Measurements from ENCODE around the gene SLC38A10.

The SLC38A10 gene

GRCh38 chr17:81210868-81211267 is 84.2 kb downstream of the SLC38A10 start:
- no peak for DNase-seq (ENCODE audit: low read depth in 1 of 2, low spot score in 1 of 2)

- no peak for DNase-seq (ENCODE audit: low read depth in 1 of 2, low spot score in 1 of 2)
Measured at GRCh38 chr17:81210466-81210865, 84.6 kb downstream of the SLC38A10 start.

GRCh38 chr17:81209141-81209540 is 86.0 kb downstream of the SLC38A10 start:
- DNase-seq (ENCODE audit: low read depth in 1 of 2, low spot score in 1 of 2) = no peak

- DNase-seq (ENCODE audit: low read depth in 1 of 2, low spot score in 1 of 2) = no peak
Measured at GRCh38 chr17:81208651-81209050, 86.5 kb downstream of the SLC38A10 start.

- DNase-seq (ENCODE audit: low read depth in 1 of 2, low spot score in 1 of 2) = no peak
Measured at GRCh38 chr17:81207610-81208581, 87.2 kb downstream of the SLC38A10 start.

GRCh38 chr17:81206657-81207056 is 88.5 kb downstream of the SLC38A10 start:
- no peak for DNase-seq (ENCODE audit: low read depth in 1 of 2, low spot score in 1 of 2)

- DNase-seq (ENCODE audit: low read depth in 1 of 2, low spot score in 1 of 2) = no peak
Measured at GRCh38 chr17:81206166-81206565, 88.9 kb downstream of the SLC38A10 start.

- DNase-seq (ENCODE audit: low read depth in 1 of 2, low spot score in 1 of 2) = no peak
Measured at GRCh38 chr17:81204578-81204977, 90.5 kb downstream of the SLC38A10 start.

- DNase-seq (ENCODE audit: low read depth in 1 of 2, low spot score in 1 of 2) = no peak
Measured at GRCh38 chr17:81203136-81203535, 92.0 kb downstream of the SLC38A10 start.

GRCh38 chr17:81202318-81202717 is 92.8 kb downstream of the SLC38A10 start:
- no peak for DNase-seq (ENCODE audit: low read depth in 1 of 2, low spot score in 1 of 2)

GRCh38 chr17:81200695-81201580 is 94.2 kb downstream of the SLC38A10 start:
- no peak for DNase-seq (ENCODE audit: low read depth in 1 of 2, low spot score in 1 of 2)

- no peak for DNase-seq (ENCODE audit: low read depth in 1 of 2, low spot score in 1 of 2)
Measured at GRCh38 chr17:81200201-81200600, 94.9 kb downstream of the SLC38A10 start.

- DNase-seq (ENCODE audit: low read depth in 1 of 2, low spot score in 1 of 2) = no peak
Measured at GRCh38 chr17:81199482-81199830, 95.7 kb downstream of the SLC38A10 start.

GRCh38 chr17:81198826-81199481 is 96.2 kb downstream of the SLC38A10 start:
- DNase-seq (ENCODE audit: low read depth in 1 of 2, low spot score in 1 of 2) = no peak

- DNase-seq (ENCODE audit: low read depth in 1 of 2, low spot score in 1 of 2) = no peak
Measured at GRCh38 chr17:81197831-81198490, 97.1 kb downstream of the SLC38A10 start.

- no peak for DNase-seq (ENCODE audit: low read depth in 1 of 2, low spot score in 1 of 2)
Measured at GRCh38 chr17:81197409-81197795, 97.7 kb downstream of the SLC38A10 start.

GRCh38 chr17:81196505-81197408 is 98.3 kb downstream of the SLC38A10 start:
- DNase-seq (ENCODE audit: low read depth in 1 of 2, low spot score in 1 of 2) = no peak

- DNase-seq (ENCODE audit: low read depth in 1 of 2, low spot score in 1 of 2) = no peak
Measured at GRCh38 chr17:81195941-81196495, 99.1 kb downstream of the SLC38A10 start.

Measured in stimulated activated CD4-positive, alpha-beta T cell treated with anti-CD3 and anti-CD28 coated beads, Interleukin-15, amount 100 ng/mL, for 1 hour (primary cell).